ENCODE results near the gene EIF5. TPM values are rescaled to one million over a fixed set of nuclear protein-coding genes. Genes with fewer than 3 reads are reported as not detected.

EIF5 gene
- total RNA-seq, 2 experiments from 2014 or later = 237 to 292 TPM

DNA sequence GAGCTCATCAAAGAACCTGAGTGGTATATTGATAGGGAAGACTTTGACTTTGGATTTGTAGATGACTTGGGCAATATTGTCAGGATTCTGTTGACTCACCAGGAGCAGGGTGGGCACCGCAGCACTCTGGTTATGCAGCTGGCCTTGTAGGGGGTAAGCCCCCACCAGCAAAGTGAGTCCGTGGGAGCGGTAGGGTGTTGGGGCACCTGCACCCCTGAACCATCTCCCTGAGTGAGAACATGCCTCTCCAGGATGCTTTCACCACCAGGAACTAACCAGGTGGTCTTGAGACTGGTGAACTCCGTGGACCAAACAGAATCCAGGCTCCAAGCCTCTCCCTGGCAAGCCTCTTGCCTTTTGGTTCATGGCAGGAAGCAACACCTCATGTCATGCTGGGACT lies 44.0 kb upstream of the EIF5 start:
- Histone ChIP-seq H3K79me2 (ENCODE audit: insufficient read depth, low read depth, low read length) (no peaks in the 10 kb centered on the region), H3K4me2 (ENCODE audit: low read length) (no peak overlapping the region), H3K27ac (ENCODE audit: low read depth, low read length, poor library complexity, severe bottlenecking) (no peak overlapping the region), H3K4me1 (ENCODE audit: insufficient read depth, low read length, poor library complexity, severe bottlenecking) (no peaks in the 10 kb centered on the region), H4K20me1 (ENCODE audit: insufficient read depth, low read length) (no peaks in the 10 kb centered on the region), H3K36me3 (ENCODE audit: insufficient read depth, low read length) (no peaks in the 10 kb centered on the region), H3K9me3 (ENCODE audit: low read length) (no peaks in the 10 kb centered on the region), H3K4me3 (ENCODE audit: low read depth, low read length, poor library complexity, severe bottlenecking) (no peak overlapping the region), H2AFZ (ENCODE audit: low read length) (no peak overlapping the region), H3K9me2 (ENCODE audit: insufficient read depth, low read length) (no peaks in the 10 kb centered on the region)
- POLR2A ChIA-PET = interaction anchor here (0.6 kb wide), 1 partner anchor 239 kb away, joined by 4 read pairs; no protein-coding TSS in a partner anchor
- CTCF ChIA-PET (ENCODE audit: unreplicated experiment) = no interaction called here
- BruUV-seq (replicated peaks) = no TSS peak
- DNase-seq (ENCODE audit: low spot score) = no peak
- intact Hi-C loops (cut with micrococcal nuclease; ENCODE audit: unreplicated experiment) = loop anchor here (10.0 kb wide), 1 partner anchor 105 kb away; no protein-coding TSS in a partner anchor
- TF ChIP-seq, protein P1, sequence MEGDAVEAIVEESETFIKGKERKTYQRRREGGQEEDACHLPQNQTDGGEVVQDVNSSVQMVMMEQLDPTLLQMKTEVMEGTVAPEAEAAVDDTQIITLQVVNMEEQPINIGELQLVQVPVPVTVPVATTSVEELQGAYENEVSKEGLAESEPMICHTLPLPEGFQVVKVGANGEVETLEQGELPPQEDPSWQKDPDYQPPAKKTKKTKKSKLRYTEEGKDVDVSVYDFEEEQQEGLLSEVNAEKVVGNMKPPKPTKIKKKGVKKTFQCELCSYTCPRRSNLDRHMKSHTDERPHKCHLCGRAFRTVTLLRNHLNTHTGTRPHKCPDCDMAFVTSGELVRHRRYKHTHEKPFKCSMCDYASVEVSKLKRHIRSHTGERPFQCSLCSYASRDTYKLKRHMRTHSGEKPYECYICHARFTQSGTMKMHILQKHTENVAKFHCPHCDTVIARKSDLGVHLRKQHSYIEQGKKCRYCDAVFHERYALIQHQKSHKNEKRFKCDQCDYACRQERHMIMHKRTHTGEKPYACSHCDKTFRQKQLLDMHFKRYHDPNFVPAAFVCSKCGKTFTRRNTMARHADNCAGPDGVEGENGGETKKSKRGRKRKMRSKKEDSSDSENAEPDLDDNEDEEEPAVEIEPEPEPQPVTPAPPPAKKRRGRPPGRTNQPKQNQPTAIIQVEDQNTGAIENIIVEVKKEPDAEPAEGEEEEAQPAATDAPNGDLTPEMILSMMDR (conservative IDR thresholded peaks at IDR 0.05; ENCODE audit: low read length) = no peak
- no peak for TF ChIP-seq EZH2phosphoT487 (IDR thresholded peaks at IDR 0.05; ENCODE audit: borderline replicate concordance, low read depth, low read length)

DNA sequence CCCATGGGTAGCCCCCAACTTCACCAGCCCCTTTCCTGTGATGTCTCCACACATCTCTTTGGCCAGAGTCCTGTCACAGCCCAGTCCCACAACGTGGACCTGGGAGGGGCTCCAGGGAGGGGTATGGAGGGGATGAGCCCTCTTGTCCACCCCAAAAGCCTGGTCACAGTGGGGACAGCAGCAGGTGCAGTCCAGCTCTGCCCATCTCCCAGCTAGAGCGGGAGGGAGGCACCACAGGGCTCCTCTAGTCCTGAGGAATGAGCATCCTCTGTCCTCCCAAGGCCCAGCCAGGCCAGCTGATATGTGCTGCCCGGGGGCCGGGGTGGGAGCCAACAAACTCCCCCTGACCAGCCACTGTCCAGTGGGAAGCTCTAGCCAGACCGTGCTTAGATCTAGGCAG lies 43.5 kb upstream of the EIF5 start:
- Histone ChIP-seq H3K9me3 (ENCODE audit: low read length) (no peaks in the 10 kb centered on the region), H3K4me3 (ENCODE audit: low read depth, low read length, poor library complexity, severe bottlenecking) (no peak overlapping the region), H3K36me3 (ENCODE audit: insufficient read depth, low read length) (no peaks in the 10 kb centered on the region), H2AFZ (ENCODE audit: low read length) (no peak overlapping the region), H3K27ac (ENCODE audit: low read depth, low read length, poor library complexity, severe bottlenecking) (no peak overlapping the region), H4K20me1 (ENCODE audit: insufficient read depth, low read length) (no peaks in the 10 kb centered on the region), H3K4me2 (ENCODE audit: low read length) (no peak overlapping the region), H3K4me1 (ENCODE audit: insufficient read depth, low read length, poor library complexity, severe bottlenecking) (no peaks in the 10 kb centered on the region), H3K79me2 (ENCODE audit: insufficient read depth, low read depth, low read length) (no peaks in the 10 kb centered on the region), H3K9me2 (ENCODE audit: insufficient read depth, low read length) (no peaks in the 10 kb centered on the region)
- POLR2A ChIA-PET = no interaction called here
- TF ChIP-seq, protein P1 (conservative IDR thresholded peaks at IDR 0.05; ENCODE audit: low read length) = no peak
- TF ChIP-seq EZH2phosphoT487 (IDR thresholded peaks at IDR 0.05; ENCODE audit: borderline replicate concordance, low read depth, low read length) = no peak
- DNase-seq (ENCODE audit: low spot score) = no peak
- BruUV-seq (replicated peaks) = no TSS peak
- intact Hi-C loops (cut with micrococcal nuclease; ENCODE audit: unreplicated experiment) = loop anchor here (10.0 kb wide), 1 partner anchor 106 kb away; no protein-coding TSS in a partner anchor
- CTCF ChIA-PET (ENCODE audit: unreplicated experiment) = no interaction called here

- DNase-seq (ENCODE audit: low spot score) = no peak
Measured at GRCh38 chr14:103290961-103291360, 43.1 kb upstream of the EIF5 start.

More at GRCh38 chr14:103290961-103291360, 43.1 kb upstream of the EIF5 start:
- CTCF ChIA-PET (ENCODE audit: unreplicated experiment) = no interaction called here
- Histone ChIP-seq H3K27ac (ENCODE audit: low read depth, low read length, poor library complexity, severe bottlenecking) (no peak overlapping the region), H3K4me3 (ENCODE audit: low read depth, low read length, poor library complexity, severe bottlenecking) (no peak overlapping the region), H3K9me2 (ENCODE audit: insufficient read depth, low read length) (no peaks in the 10 kb centered on the region), H3K36me3 (ENCODE audit: insufficient read depth, low read length) (no peaks in the 10 kb centered on the region), H3K4me1 (ENCODE audit: insufficient read depth, low read length, poor library complexity, severe bottlenecking) (no peaks in the 10 kb centered on the region), H4K20me1 (ENCODE audit: insufficient read depth, low read length) (no peaks in the 10 kb centered on the region), H3K79me2 (ENCODE audit: insufficient read depth, low read depth, low read length) (no peaks in the 10 kb centered on the region), H3K4me2 (ENCODE audit: low read length) (no peak overlapping the region), H2AFZ (ENCODE audit: low read length) (no peak overlapping the region), H3K9me3 (ENCODE audit: low read length) (no peaks in the 10 kb centered on the region)
- intact Hi-C loops (cut with micrococcal nuclease; ENCODE audit: unreplicated experiment) = loop anchor here (10.0 kb wide), 1 partner anchor 106 kb away; no protein-coding TSS in a partner anchor
- TF ChIP-seq, protein P1 (conservative IDR thresholded peaks at IDR 0.05; ENCODE audit: low read length) = no peak
- no peak for TF ChIP-seq EZH2phosphoT487 (IDR thresholded peaks at IDR 0.05; ENCODE audit: borderline replicate concordance, low read depth, low read length)
- POLR2A ChIA-PET = interaction anchor here (0.7 kb wide), 1 partner anchor 97 kb away, joined by 4 read pairs; no protein-coding TSS in a partner anchor
- BruUV-seq (replicated peaks) = no TSS peak

Measured in OCI-LY7 (cell line).